GM21360 (cell line): ENCODE measurements around the gene PITPNB.
A peak's percentile ranks its signal among the peaks of the same experiment; 100 is the strongest.

ENCODE experiments used
- ATAC-seq: cut with Tn5 transposase; IDR thresholded peaks from one replicate; pipeline ENCODE4 v1.9.1; 2021; ENCODE audit warnings: mild to moderate bottlenecking, moderate library complexity; ENCODE audit not compliant: unreplicated experiment

The PITPNB gene

DNA sequence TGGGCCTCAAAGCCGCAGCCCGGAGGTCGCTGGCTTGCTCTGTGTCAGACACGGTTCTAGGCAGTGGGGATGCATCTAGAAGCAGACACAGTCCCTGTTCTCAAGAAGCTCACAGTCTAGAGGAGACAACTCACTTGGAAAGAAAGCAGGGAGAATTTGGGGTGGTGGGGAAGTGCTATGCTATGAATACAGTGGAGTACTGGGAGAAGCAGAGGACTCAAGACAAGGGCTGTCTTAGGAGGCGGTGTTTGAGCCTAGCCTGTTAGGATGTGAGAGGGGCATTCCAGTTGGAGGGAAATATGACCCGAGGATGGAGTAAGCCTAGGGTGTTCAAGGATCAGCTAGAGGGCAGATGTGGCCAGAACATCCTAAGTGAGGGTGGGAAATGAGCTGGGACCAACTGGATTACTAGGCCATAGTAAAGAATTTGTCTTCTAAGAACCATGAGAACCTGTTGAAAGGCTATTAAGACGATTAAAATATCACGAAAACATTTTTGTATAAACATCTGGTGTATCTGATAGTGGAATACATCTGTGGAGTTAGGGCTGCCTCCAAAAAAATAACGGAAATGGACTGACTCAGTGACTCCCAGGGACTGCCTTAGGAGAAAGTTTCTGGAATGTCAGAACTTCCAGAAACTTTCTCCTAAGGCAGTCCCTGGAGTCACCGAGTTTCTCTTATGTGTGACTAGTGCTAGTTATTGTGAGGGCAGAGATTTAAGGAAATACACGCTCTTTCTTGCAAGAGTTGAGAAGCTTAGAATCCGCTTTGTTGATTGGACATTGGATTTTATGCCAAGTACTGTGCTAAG, 1.1 kb upstream of the PITPNB start:
- peak; percentile 37 for ATAC-seq

DNA sequence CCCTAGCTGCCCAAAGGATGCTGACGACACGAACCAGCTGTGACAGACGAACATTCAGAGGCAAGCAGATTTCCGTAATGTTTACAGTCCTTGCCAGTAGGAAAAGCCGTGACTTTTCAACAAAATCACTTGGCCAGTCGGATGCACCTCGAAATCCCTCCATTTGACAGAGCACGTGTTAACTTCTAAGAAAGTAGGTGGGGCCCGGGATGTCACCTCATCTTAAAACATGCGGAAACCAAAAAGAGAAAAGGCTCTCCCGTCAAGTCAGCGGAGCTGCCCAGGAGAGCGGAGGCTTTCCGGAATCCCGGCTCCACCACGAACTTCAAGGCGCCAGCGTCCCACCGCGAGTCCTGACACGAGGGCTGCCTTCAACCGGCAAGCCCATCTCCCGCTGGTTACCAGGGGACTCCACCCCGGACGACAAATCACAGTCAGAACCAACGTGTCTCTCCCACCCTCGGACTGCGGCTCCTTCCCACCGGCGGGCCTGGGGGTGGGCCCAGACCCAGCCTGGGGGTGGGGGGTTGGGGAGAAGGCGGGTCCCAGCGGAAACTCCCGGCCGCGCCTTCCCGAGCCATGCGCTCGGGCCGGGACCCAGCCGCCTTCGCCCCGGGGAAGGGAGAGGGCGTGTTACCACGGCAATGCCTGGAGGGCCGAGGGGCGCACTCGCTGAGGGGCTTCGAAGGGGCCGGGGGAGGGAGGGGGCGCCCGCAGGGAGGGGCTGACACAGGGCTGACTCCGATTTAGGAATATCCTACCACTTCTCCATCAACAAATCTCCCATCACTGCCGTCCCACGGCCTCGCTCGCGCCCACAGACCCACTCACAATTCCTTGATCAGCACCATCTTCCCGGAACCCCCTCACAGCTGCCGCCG, 475 bp downstream of the PITPNB start:
- no peak for ATAC-seq

DNA sequence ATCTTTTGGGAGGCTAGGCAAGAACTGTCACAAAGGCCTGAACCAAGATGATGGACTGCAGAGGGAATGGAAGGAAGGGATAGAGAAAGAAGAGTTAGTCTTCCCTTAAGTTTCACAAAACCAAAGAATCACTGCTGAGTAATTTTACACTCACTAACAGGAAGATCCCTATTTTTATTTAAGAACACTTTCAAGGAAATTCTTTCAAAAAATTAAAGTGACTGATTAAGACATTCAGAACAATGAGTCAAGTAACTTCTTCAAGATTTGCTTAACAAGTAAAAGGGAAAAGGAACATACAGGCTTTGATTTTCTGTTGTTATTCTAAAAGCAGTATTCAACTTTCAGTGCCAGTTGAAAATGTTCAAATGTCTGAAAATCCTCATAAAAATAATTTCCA, 3.1 kb downstream of the PITPNB start:
- ATAC-seq, result no peak

DNA sequence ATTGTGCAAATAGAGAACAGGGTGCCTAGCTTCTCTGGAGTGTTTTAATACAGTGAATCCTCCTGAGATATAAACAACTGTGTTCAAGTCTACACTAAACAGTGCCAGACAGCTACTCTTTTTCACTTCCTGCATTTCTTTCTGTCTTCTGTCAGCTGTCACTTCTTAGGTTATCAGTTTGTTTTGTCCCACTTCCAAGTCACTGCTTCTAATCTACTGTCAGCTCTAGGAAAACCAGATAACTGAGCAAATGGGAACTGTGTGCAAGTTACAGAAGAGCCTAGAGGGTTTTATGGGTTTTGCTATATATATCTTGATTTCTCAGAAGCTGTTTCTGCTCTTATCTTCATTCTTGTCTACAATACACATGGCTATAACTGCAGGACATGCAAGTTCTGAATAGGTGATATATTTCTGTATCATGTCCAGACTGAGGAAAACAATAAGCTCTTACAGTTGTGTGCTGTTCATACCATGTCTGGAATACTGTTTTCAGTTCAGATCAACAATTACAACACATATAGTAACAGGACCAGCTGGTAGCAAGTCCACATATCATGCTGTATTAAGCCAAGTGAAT, 5.8 kb downstream of the PITPNB start:
- no peak for ATAC-seq

DNA sequence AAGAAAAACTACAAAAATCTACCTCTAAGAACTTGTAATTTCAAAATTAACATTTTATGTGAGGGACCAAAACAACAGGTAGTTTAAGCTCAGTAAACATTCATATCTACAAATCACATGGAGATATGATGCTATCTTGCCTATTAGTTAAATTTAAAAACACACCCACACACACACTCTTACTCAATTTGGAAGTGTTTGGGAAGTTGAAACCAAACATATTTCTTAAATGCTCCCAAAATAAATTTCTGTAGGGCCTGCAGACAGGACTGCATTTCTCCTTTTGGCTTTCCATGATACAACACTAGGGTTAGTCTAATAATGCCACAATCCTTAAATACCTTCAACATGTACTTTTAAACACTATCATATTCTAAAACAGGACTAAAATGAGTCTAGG, 7.0 kb downstream of the PITPNB start:
- ATAC-seq, result no peak

DNA sequence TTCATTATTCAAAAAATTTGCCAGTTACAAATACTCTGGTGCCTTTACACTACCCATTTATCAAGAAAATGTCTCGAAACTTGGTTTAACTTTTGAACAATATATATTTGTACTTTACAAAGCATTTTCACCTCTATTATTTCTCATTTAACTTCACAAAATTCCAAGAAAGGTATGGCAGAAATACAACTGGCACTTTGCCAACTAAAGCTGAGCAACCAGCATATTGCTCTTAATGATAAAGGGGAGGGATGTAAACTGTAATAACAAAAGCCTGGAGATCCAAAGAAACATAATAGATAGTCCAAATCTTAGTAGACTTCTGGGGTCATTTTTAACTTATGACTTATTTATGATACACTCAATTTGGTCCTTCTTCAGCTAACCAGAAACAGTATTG, 7.7 kb downstream of the PITPNB start:
- ATAC-seq, result no peak

DNA sequence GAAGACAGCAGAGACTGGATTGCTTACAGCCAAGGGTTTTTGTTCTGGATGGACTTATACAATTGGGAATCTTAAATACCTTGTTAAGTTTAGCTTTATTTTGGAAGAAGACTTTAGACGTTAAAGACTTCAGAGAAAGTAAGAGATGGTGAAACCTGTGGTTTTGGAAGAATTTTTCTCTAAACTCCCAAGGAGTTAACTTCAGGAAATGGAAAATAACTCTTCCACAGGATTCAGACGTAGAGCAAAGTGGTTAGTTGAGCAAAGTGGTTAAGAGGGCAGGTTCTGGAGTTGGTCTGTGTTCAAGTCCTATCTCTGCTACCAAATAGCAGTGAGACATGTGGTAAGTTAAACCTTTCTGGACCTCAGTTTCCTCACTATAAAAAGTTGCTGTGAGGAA, 12.8 kb downstream of the PITPNB start:
- ATAC-seq, result no peak

DNA sequence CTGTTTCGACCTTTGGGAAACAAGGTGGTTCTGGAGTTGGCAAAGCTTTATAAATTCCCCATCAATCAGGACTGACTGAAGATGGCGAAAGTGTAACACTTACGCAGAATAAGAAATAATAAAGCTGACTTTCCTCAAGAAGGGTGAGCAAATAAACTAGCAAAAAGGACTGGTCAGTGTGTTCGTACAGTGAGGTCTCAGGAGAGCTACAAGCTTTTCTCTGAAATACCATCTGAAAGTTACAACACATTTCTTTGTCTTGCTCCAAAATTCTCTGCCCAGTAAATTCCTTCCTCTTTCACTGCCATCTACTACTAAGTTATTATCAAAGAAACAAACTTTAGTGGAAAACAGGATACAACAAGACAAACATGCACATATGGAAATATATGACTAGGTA, 13.4 kb downstream of the PITPNB start:
- no peak for ATAC-seq

DNA sequence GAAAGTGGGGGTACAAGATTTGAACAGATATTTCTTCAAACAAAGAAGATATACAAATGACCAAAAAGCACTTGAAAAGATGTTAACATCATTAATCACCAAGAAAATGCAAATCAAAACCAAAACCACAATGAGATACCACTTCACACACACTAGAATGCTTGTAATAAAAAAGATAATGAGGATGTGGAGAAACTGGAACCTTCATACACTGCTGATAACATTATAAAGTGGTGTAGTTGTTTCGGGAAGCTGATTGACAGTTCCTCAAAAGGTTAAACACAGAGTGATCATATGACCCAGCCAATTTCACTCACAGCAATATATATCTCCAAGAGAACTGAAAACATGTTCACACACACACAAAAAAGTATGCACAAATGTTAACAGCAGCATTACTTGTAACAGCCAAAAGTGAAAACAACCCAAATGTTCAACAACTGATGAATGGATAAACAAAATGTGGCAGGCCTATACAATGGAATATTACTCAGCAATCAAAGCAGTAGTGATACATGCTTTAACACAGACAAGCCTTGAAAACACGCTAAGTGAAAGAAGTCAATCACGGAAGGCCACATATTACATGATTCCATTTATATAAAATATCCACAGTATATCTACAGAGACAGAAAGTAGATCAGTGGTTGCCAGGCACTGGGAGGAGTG, 15.1 kb downstream of the PITPNB start:
- ATAC-seq, result no peak

DNA sequence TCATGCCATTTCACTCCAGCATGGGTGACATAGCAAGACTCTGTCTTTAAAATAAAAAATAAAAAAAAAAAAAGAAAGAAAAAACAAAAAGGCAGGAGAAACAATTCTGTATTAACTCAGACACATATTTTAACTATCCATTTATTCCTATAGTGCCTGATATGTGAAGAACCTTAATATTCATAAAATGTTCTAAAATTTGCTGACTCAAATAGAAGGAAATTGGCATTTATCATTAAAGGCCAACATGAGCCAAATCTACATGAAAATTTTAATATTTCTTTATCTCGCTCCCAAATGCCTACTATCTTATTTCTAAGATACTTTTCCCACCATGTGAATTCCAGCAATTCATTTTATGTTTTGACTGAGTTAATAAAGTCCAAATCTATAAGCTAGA, 18.9 kb downstream of the PITPNB start:
- no peak for ATAC-seq

DNA sequence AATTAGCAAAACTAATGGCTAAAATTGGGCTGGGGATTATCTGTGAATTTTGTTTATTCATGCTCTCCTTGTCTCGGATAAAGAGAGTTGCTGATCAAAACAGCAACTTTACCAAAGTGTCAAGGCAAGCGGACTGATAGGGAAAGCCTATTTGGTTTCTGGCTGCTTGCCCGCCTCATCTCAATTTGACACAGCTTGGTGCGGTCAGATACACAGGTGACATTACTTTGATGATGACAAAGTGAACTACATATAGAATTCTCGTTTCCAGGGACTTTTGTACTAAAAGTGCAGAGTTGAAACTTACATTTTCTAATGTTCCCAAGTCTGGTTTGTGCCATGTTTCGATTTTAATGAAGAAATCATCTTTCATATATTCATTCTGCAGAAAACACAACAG, 22.8 kb downstream of the PITPNB start:
- ATAC-seq, result no peak

DNA sequence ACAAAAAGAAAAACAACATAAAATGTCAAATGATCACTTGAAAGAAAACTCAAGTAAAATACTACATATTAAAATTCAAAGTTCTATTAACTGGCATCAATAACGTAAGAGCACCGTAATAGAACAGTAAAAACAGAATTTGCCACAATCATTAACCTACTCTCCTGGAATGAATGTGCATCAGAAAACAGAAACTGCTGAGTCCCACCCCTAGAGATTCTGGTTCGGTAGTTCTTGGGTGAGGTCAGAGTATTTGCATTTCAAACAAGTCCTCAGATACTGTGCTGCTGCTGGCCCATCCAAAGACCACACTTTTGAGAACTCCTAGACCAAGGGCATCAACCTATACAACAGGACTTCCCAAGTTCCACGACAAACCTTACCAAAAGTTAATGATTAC, 23.5 kb downstream of the PITPNB start:
- ATAC-seq, result peak; percentile 64

DNA sequence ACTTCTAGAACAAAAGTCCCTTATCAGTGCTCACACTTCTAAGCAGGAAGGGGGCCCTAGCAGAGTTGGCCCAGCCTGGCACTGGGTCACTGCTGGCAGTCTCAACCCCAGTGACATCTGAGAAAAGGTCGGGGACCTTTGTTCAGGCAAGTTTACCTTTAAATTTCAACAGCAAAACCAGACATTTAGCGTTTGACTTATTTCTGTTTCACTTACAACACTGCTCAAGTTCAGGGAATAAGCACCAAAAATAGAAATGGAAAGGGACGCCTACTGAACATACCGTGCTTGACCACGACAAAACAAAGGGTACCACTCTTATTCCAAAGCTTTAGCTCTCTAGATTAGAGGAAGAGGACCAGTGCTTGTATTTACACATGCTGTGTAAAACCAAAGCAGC, 26.2 kb downstream of the PITPNB start:
- no peak for ATAC-seq

DNA sequence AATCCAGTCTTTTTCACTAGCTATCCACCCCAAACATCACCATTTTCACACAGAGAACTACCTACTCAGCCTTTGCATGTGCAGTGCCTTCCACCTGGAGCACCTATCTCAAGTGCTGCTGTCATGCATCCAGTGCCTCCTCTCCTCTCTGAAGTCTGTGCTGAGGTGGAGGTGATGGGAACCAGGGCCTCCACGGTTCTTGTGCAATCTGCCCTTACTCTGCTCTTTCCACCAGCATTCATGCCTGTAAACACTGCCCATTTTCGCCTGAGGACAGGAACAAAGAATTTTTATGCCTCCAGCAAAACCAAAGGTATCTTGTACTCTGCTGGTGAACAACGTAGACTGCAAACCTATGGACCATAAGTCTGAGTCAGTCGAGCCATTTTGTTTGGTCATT, 27.0 kb downstream of the PITPNB start:
- no peak for ATAC-seq

DNA sequence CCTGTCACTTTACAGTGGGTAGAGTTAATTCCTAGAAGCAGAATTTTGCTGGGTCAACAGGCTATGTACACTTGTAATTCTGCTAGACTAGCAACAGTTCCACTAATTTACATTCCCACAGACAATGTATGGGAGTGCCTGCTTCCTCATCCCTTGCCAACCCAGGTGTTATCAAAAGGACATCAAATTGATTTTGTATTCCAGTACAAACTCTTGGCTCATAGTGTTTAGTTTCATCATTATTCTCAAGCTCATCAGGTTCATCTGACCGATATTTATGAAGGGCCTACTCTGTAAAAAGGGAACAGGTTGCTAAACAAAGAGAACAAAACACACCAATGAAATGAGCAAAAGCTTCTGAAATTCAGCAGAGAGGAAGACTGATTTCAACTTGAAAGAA, 30.7 kb downstream of the PITPNB start:
- no peak for ATAC-seq

DNA sequence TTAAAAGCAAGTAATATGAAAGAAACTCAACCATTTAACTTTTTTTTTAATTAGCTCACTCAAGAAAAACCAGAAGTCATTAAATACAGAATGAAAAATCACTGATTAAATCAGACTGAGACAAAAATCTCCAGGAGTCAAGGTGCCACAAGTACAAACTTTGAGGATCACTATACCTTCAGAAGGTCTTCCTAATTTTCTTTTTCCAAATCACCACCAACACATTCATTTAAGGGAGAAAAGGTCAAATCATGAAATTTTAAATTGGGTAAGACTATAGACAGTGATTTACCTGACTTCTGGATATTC, 32.3 kb downstream of the PITPNB start:
- ATAC-seq, result no peak

DNA sequence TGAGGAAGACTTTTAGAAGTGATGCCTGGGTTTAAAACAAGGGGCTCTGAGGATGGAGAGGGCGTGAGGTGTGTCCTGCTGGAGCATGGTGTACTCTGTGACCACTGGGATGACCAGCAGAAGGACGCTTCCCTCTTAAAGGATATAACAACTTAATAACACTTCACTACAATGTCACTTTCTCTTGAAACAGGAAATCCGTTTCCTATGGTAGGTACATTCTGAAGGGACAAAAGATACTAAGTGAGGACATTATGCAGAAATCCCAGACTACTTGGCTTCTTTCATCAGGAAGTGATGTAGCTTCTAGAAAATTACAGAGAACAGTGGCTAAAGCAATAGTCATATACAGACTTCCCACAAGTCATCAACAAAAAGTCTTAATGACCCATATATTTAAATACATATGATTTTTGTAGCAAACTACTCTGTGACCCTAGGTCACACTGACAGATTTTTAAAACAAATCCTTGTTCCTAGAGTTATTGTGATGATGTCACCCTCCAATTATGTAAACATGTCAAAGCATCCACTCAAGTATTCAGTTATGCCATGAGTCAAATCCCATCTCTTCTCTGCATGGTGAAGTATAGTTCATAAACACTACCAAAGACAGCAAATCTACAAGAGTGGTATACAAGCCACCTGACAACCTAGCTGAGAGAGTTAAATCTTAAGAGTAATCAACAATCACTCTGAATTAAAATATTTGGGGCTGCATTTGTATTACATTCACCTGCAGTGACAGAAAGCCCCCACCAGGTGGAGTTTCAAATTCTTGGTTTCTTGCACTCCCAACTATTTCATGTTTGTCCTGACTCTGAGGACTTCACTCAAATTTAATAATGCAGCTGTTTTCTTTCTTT, 32.8 kb downstream of the PITPNB start:
- no peak for ATAC-seq

DNA sequence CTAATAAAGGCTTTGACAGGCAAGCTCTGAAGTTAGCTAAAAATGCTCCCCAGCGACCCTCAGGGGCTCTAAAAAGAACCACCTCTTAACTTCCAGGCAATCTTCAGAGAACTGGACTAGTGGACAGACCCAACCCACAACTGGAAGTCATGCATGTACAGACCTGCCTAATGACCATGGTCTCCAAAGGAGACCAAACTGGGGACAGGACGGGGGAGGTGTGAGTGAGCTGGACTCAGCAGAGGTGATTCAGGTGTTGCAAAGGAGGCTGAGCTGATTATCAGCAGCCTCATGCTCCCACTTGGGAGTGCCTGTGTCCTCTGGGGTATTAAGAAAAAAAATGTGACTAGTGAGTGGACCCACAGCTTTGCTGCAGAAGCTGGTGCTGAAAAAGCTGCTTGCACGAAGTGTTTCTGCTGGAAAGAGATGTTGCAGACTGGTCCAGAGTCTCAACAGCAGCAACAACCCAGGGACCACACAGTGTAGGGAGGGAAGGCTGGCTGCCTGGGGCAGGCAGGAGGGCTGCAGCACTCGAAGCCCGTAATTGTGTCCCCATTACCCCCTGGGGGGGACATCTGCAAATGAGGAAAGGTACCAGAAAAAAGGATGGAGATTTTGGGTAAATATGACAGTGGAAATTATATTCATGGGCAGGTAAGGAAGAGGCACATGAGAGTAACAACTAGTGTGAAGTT, 35.3 kb downstream of the PITPNB start:
- no peak for ATAC-seq

DNA sequence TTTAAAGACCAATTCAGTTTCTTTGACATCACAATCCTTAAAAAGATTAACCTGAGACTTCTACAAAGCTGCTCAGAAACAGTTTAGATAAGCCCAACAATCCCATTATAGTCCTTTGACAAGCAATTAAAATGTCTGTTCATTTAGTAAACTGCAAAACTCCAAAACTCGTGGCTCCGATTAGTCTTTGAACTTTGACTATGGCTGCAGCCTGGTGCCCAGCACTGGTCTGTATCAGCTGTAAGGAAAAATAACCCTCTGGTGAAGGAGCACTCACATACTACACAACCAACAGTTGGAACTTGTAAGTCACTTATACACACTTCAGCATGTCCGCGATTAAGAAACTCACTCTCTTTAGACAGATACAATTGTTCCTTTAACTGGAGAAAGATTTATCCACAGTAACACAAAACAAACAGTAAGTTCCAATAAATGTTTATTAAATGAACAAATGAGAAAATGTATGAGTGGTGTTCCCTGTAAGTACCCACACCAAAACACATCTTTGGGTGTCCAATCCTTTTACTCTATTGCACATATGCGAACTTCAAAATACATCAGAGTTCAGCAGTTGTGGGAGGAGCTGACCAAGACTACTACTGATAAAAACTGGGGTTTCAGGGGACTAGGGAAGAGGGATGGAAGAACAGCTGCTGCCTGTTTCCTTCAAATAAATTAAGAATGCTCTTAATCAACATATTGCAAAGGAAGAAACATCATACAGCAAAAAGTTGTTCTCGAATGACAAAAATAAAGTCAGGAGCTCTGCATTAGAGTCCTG, 36.4 kb downstream of the PITPNB start:
- ATAC-seq, result no peak
